ENCODE results near the gene KCNG1. TPM values are rescaled to one million over a fixed set of nuclear protein-coding genes. Genes with fewer than 3 reads are reported as not detected.

The KCNG1 gene
- total and polyA plus RNA-seq, 2 of the 13 experiments (the other 11 are each of a cell fraction or from before 2014, with no cell fraction given) = not detected

DNA sequence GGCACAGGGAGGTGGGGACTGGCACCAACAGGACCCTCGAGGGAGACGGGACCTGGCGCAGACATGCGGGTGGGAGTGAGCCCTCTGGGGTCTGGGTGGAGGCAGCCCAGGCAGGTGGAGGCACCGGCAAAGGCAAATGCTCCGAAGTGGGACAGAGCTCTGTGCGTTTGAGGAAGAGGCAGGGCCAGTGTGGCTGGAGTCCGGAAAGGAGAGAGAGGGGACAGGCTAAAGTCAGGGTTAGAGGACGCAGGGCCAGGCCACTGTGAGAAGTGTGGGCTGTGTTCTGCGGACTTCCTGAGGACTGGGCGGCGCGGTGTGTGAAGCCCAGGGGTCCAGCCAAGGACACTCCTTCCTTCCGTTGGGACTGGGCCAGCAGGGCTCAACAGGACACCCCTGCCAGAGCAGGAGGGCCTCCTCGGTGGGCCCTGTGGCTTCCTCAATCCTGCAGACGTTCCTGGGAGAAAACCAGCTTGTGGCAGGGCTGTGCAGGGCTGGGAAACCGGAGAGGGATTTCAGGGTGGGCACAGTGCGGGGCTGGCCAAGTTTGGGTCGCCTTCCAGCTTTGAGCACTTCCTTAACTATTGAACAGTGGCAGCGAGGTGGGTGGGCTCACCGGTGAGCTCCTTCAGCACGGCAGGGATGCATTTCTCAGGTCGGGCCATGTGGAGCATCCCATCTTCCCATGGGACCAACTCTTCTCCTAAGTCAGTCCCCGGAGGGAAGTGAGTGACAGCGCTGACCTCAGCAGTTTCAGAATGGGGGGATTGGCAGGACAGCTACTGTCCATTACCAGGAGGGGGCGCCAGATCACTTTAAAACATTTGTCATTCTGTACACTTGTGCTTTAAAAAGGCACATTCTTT, 41.8 kb downstream of the KCNG1 start (continued):
- TF ChIP-seq NR2F6 (IDR thresholded peaks at IDR 0.05) (no peak), NR2F6 (CRISPR knock-in tag; IDR thresholded peaks at IDR 0.05) (no peak), KIAA2018 (CRISPR knock-in tag; IDR thresholded peaks at IDR 0.05; ENCODE audit: borderline replicate concordance) (no peak), ZNF431 (CRISPR knock-in tag; IDR thresholded peaks at IDR 0.05; ENCODE audit: borderline replicate concordance, low read depth) (no peak), ZNF24 (IDR thresholded peaks at IDR 0.05) (no peak)
- TF ChIP-seq, protein P1, sequence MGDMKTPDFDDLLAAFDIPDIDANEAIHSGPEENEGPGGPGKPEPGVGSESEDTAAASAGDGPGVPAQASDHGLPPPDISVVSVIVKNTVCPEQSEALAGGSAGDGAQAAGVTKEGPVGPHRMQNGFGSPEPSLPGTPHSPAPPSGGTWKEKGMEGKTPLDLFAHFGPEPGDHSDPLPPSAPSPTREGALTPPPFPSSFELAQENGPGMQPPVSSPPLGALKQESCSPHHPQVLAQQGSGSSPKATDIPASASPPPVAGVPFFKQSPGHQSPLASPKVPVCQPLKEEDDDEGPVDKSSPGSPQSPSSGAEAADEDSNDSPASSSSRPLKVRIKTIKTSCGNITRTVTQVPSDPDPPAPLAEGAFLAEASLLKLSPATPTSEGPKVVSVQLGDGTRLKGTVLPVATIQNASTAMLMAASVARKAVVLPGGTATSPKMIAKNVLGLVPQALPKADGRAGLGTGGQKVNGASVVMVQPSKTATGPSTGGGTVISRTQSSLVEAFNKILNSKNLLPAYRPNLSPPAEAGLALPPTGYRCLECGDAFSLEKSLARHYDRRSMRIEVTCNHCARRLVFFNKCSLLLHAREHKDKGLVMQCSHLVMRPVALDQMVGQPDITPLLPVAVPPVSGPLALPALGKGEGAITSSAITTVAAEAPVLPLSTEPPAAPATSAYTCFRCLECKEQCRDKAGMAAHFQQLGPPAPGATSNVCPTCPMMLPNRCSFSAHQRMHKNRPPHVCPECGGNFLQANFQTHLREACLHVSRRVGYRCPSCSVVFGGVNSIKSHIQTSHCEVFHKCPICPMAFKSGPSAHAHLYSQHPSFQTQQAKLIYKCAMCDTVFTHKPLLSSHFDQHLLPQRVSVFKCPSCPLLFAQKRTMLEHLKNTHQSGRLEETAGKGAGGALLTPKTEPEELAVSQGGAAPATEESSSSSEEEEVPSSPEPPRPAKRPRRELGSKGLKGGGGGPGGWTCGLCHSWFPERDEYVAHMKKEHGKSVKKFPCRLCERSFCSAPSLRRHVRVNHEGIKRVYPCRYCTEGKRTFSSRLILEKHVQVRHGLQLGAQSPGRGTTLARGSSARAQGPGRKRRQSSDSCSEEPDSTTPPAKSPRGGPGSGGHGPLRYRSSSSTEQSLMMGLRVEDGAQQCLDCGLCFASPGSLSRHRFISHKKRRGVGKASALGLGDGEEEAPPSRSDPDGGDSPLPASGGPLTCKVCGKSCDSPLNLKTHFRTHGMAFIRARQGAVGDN (CRISPR knock-in tag; IDR thresholded peaks at IDR 0.05) = peak; percentile 46
- TF ChIP-seq, protein P2, sequence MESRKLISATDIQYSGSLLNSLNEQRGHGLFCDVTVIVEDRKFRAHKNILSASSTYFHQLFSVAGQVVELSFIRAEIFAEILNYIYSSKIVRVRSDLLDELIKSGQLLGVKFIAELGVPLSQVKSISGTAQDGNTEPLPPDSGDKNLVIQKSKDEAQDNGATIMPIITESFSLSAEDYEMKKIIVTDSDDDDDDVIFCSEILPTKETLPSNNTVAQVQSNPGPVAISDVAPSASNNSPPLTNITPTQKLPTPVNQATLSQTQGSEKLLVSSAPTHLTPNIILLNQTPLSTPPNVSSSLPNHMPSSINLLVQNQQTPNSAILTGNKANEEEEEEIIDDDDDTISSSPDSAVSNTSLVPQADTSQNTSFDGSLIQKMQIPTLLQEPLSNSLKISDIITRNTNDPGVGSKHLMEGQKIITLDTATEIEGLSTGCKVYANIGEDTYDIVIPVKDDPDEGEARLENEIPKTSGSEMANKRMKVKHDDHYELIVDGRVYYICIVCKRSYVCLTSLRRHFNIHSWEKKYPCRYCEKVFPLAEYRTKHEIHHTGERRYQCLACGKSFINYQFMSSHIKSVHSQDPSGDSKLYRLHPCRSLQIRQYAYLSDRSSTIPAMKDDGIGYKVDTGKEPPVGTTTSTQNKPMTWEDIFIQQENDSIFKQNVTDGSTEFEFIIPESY (CRISPR knock-in tag; IDR thresholded peaks at IDR 0.05) = peak; percentile 86; the same call in 1 of the 2 replicates
- TF ChIP-seq, protein P3, sequence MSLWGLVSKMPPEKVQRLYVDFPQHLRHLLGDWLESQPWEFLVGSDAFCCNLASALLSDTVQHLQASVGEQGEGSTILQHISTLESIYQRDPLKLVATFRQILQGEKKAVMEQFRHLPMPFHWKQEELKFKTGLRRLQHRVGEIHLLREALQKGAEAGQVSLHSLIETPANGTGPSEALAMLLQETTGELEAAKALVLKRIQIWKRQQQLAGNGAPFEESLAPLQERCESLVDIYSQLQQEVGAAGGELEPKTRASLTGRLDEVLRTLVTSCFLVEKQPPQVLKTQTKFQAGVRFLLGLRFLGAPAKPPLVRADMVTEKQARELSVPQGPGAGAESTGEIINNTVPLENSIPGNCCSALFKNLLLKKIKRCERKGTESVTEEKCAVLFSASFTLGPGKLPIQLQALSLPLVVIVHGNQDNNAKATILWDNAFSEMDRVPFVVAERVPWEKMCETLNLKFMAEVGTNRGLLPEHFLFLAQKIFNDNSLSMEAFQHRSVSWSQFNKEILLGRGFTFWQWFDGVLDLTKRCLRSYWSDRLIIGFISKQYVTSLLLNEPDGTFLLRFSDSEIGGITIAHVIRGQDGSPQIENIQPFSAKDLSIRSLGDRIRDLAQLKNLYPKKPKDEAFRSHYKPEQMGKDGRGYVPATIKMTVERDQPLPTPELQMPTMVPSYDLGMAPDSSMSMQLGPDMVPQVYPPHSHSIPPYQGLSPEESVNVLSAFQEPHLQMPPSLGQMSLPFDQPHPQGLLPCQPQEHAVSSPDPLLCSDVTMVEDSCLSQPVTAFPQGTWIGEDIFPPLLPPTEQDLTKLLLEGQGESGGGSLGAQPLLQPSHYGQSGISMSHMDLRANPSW (CRISPR knock-in tag; IDR thresholded peaks at IDR 0.05; ENCODE audit: borderline replicate concordance) = no peak
